ENCODE results near the gene C1S.

DNA sequence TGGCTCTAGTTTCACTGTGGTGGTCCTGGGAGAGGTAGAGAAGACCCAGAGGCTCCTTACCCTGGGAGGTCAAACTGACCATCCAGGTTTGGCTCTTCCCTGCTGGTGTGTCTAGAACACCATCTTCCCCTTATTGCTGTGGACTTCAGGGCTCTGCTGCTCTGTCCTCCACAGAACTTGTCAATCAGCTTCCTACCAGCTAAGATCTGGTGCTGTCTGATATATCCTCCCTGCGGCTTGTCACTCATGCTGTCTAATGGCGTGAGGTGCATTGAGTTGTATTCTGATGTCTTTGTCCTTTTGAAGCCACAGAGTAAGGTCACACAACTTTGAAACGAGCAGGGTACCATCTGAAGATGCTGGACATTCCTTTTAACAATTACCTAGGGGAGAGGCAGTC is 55.7 kb downstream of the C1S start:
- TF ChIP-seq TAF1 (IDR thresholded peaks at IDR 0.05; ENCODE audit: low read depth, low read length) (no peak), POLR2A (IDR thresholded peaks at IDR 0.05; ENCODE audit: low read depth, low read length) (no peak), POLR2AphosphoS5 (IDR thresholded peaks at IDR 0.05; ENCODE audit: low read depth, low read length) (no peak), SPI1 (IDR thresholded peaks at IDR 0.05; ENCODE audit: low read depth, low read length) (no peak), PAX5 (IDR thresholded peaks at IDR 0.05; ENCODE audit: insufficient read depth, low read length, severe bottlenecking) (no peak), POU2F2 (IDR thresholded peaks at IDR 0.05; ENCODE audit: low read depth, low read length) (no peak)

Measured in GM12891 (cell line).